ENCODE data around the gene NAT16. TPM values are rescaled to one million over a fixed set of nuclear protein-coding genes. Genes with fewer than 3 reads are reported as not detected.

The NAT16 gene
- total RNA-seq, 1 donor from 2014 or later: 0.12 TPM

GRCh38 chr7:101170617-101171441, 9.3 kb downstream of the NAT16 start:
- DNase-seq (ENCODE audit: low read depth): no peak
- TF ChIP-seq CTCF (conservative IDR thresholded peaks at IDR 0.05; ENCODE audit: low read depth, low read length): no peak
- H3K4me3 ChIP-seq (ENCODE audit: low read depth, low read length): no peak overlapping the region

DNA sequence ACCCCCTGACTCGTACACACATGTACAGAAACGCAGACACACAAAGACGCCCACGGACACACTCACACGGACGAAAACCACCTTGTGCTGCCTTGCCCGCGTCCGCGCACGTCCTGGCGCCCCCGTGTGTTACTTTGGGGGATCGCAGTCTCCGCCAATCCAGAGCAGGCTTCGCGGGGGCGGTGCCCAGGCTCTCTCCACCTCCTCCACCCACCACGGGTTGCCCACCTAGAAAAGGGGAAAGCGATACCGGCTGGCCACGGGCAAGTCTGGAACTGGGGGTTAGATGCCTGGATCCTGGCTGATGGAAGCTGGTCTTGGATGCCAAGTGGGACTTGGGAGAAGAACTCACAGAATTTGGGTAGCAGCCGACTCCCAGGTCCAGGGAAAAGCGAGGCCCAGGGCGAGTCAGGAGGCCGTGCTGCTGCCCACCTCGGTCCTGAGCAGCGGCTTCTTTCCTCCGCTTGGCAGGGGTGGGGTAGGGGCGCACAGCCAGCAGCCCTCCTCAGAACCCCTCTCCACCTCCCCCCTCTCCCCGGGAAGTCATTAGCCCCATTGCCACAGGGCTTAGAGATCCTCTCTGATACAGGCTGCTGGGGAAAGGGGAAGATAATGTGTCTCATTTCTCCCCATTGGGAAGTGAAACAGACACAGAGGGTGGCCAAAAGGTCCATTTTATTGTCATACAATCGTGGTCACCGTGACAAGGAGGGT, 10.1 kb downstream of the NAT16 start:
- peak; percentile 90 for TF ChIP-seq CTCF (conservative IDR thresholded peaks at IDR 0.05; ENCODE audit: low read depth, low read length)
- peak overlapping the region; percentile 15 for H3K4me3 ChIP-seq (ENCODE audit: low read depth, low read length)
- DNase-seq (ENCODE audit: low read depth): no peak

DNA sequence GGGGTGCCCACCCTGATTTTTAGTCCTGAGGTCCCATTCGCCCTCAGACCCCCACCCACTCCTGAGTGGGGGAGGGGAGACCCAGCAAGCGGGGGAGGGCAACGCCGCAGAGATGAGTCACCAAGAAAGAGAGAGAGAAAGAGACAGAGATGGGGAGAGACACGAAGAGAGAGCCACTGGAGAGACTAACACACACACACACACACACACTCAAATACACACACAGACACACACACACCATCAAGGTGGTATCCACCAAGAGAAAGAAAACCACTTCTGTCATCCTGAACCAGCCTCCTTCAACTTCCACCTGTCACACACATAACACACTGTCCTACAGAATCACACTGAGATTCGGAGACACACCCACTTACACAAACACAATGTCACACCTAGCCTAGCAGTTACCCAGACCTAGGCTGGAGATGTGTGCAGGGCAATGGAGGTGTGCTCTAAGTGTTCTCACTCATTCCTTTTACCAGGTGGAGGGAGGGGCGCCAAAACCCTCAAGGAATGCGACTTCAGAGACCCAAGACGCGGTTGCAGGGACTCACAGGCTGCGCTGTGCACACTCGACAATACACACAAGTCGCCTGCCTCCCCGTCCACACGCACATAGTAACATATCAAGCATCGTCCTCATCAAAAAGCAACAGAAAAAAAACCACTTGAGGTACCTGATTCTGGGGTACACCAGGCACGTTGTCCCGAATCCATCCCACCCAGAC, 10.8 kb downstream of the NAT16 start:
- H3K4me3 ChIP-seq (ENCODE audit: low read depth, low read length): peak overlapping the region; percentile 15
- no peak for DNase-seq (ENCODE audit: low read depth)
- no peak for TF ChIP-seq CTCF (conservative IDR thresholded peaks at IDR 0.05; ENCODE audit: low read depth, low read length)

GRCh38 chr7:101168412-101169049, 11.6 kb downstream of the NAT16 start:
- H3K4me3 ChIP-seq (ENCODE audit: low read depth, low read length): no peak overlapping the region
- DNase-seq (ENCODE audit: low read depth): no peak
- no peak for TF ChIP-seq CTCF (conservative IDR thresholded peaks at IDR 0.05; ENCODE audit: low read depth, low read length)

GRCh38 chr7:101167645-101168411, 12.3 kb downstream of the NAT16 start:
- DNase-seq (ENCODE audit: low read depth): no peak
- no peak for TF ChIP-seq CTCF (conservative IDR thresholded peaks at IDR 0.05; ENCODE audit: low read depth, low read length)
- no peak overlapping the region for H3K4me3 ChIP-seq (ENCODE audit: low read depth, low read length)
